SK-N-SH (cell line): ENCODE data around the gene OSGEP.

Experiments used
- CTCF ChIP-seq: fragments of 200-600 bp; sonication (generic); IDR thresholded peaks from 2 replicates; pipeline ENCODE4 v1.6.1; 2017; ENCODE audit warnings: antibody characterized with exemption, mild to moderate bottlenecking, moderate library complexity
- NRF1 ChIP-seq: IDR thresholded peaks from 2 replicates; pipeline ENCODE4 v1.6.1; 2012; ENCODE audit warnings: low read depth, mild to moderate bottlenecking, low read length
- SIN3A ChIP-seq: IDR thresholded peaks from 2 replicates; pipeline ENCODE4 v1.6.1; 2012; ENCODE audit warnings: low read depth, mild to moderate bottlenecking, low read length, moderate library complexity, borderline replicate concordance
- TEAD4 ChIP-seq: IDR thresholded peaks from 2 replicates; pipeline ENCODE4 v1.4.0; 2012; ENCODE audit warnings: mild to moderate bottlenecking, borderline replicate concordance; ENCODE audit not compliant: insufficient read depth

DNA sequence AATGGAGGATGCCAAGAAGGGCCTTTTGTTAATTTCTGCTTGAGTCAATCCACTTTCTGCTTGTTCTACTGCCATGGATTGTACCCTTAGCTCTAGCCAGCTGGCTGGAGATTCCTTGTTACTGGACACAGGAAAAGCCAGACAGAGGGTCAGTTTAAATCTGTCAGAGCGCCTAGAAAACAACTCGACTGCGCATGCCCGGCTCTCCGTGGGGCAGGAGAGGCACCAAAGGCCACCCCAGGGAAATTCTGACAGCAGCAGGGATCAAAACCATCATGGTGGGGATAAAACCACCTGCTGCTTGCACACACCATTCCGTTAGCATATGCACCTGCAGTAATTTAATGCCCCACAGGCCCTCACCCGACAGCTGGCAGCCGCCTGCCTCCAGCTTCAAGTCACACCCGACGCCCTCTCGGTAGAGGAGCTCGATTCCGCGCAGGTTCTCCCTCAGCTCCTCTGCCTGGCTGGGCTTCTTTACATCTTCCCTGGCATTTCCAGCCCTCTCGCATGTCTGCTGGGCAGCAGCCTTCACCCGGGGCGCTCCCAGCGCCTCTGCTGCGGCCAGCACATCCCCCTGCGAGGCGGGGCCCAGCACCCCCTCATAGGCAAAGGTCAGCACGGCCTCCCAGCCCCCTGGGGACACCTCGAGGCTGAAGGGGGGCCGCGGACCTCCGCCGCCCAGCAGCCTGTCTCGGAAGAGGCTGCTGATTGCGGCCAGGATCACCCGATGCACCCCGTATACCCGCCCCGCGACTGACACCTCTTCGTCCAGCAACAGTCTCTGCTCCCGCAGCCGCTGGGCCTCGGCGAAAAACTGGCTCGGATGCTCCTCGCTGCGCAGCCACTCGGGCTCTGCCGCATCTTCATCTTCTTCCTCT is 19.7 kb downstream of the OSGEP start:
- TF ChIP-seq TEAD4 = no peak
- no peak for TF ChIP-seq CTCF
- no peak for TF ChIP-seq NRF1
- TF ChIP-seq SIN3A = no peak
